Activated B cell treated with CpG ODN at 0.5 μM for 24 hours (primary cell): ENCODE data around the gene NGB. TPM values are rescaled to one million over a fixed set of nuclear protein-coding genes. Genes with fewer than 3 reads are reported as not detected.

ENCODE experiments used
- ATAC-seq: fragments of 200-7000 bp; cut with Tn5 transposase; one replicate; pipeline ENCODE4 v1.10.0; 2021; ENCODE audit warnings: low read depth, mild to moderate bottlenecking, moderate library complexity
- CTCF ChIA-PET: fragments of 350-600 bp; sonication (Branson Sonifier 250); formaldehyde crosslinking; loops from one replicate; lab custom pipeline; 2021; ENCODE audit warnings: antibody characterized with exemption; lab: Charles Lee
- POLR2A ChIA-PET: fragments of 350-600 bp; sonication (Branson Sonifier 250); formaldehyde crosslinking; loops from one replicate; lab custom pipeline; 2021; ENCODE audit warnings: antibody characterized with exemption; lab: Charles Lee
- DNase-seq: peaks from one replicate; pipeline ENCODE4 v3.0.0; 2022
- H3K27ac Mint-ChIP-seq: one replicate; pipeline ENCODE4 v1.8.0; 2020; ENCODE audit warnings: mixed read lengths
- H3K27me3 Mint-ChIP-seq: one replicate; pipeline ENCODE4 v1.8.0; 2021; ENCODE audit warnings: mixed read lengths
- H3K36me3 Mint-ChIP-seq: one replicate; pipeline ENCODE4 v1.8.0; 2021; ENCODE audit warnings: low read depth, mixed read lengths
- H3K4me1 Mint-ChIP-seq: one replicate; pipeline ENCODE4 v1.8.0; 2021; ENCODE audit warnings: mixed read lengths
- H3K4me3 Mint-ChIP-seq: one replicate; pipeline ENCODE4 v1.8.0; 2020; ENCODE audit warnings: mild to moderate bottlenecking, mixed read lengths
- H3K9me3 Mint-ChIP-seq: one replicate; pipeline ENCODE4 v1.8.0; 2020; ENCODE audit warnings: mixed read lengths
- intact Hi-C: fragments of 100-400 bp; cut with micrococcal nuclease; formaldehyde crosslinking; loops from one replicate; pipeline ENCODE4 v1.15.1; 2024
- total RNA-seq: library from RNA; stranded (reverse); gene quantifications from 2 replicates; pipeline ENCODE4 v1.2.3, GENCODE V29; 2022
- TF ChIP-seq, protein P1 (sequence below): fragments of 200-600 bp; IDR thresholded peaks from one replicate; pipeline ENCODE4 v1.8.0; 2022; ENCODE audit warnings: antibody characterized with exemption, mild to moderate bottlenecking

Gene NGB
- total RNA-seq, 1 donor from 2014 or later: not detected

GRCh38 chr14:77259025-77259715 is 11.8 kb downstream of the NGB start:
- no peak overlapping the region for H3K27ac Mint-ChIP-seq
- ATAC-seq: no peak
- intact Hi-C loops: no loop called here
- H3K27me3 Mint-ChIP-seq: peaks cover 14% of the 10 kb centered on the region
- no peak overlapping the region for H3K4me3 Mint-ChIP-seq
- CTCF ChIA-PET: no interaction called here
- TF ChIP-seq, protein P1, sequence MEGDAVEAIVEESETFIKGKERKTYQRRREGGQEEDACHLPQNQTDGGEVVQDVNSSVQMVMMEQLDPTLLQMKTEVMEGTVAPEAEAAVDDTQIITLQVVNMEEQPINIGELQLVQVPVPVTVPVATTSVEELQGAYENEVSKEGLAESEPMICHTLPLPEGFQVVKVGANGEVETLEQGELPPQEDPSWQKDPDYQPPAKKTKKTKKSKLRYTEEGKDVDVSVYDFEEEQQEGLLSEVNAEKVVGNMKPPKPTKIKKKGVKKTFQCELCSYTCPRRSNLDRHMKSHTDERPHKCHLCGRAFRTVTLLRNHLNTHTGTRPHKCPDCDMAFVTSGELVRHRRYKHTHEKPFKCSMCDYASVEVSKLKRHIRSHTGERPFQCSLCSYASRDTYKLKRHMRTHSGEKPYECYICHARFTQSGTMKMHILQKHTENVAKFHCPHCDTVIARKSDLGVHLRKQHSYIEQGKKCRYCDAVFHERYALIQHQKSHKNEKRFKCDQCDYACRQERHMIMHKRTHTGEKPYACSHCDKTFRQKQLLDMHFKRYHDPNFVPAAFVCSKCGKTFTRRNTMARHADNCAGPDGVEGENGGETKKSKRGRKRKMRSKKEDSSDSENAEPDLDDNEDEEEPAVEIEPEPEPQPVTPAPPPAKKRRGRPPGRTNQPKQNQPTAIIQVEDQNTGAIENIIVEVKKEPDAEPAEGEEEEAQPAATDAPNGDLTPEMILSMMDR: no peak
- POLR2A ChIA-PET: no interaction called here
- H3K36me3 Mint-ChIP-seq: no peaks in the 10 kb centered on the region
- DNase-seq: no peak
- no peaks in the 10 kb centered on the region for H3K9me3 Mint-ChIP-seq
- H3K4me1 Mint-ChIP-seq: no peaks in the 10 kb centered on the region

DNA sequence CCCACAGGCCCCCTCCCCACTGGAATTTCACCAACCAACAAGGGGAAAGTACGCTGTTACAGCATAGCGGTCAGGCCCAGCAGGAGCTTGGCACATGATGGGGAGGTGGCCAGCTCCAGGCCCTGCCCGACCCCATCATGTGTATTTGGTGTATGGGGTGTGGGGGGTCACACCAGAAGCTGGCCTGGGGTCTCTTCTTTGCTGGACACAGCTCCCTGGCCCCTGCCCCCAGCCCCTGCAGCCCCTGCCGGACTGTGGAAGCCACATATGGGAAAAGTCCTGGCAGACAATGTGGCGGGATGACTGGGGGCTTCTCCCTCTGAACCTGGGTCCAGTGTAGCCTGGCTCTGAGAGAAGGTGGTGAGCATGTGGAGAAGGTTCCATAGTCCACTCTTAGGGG is 12.4 kb downstream of the NGB start:
- ChIA-PET POLR2A (no interaction called here), CTCF (no interaction called here)
- Mint-ChIP-seq H3K4me1 (no peaks in the 10 kb centered on the region), H3K9me3 (no peaks in the 10 kb centered on the region), H3K27ac (no peak overlapping the region), H3K27me3 (peaks cover 14% of the 10 kb centered on the region), H3K4me3 (no peak overlapping the region), H3K36me3 (no peaks in the 10 kb centered on the region)
- ATAC-seq (no peak), DNase-seq (no peak)
- TF ChIP-seq, protein P1: no peak
- intact Hi-C loops: no loop called here

GRCh38 chr14:77257700-77258099 is 13.3 kb downstream of the NGB start:
- intact Hi-C loops: no loop called here
- Mint-ChIP-seq H3K36me3 (no peaks in the 10 kb centered on the region), H3K27me3 (peaks cover 11% of the 10 kb centered on the region), H3K4me1 (no peaks in the 10 kb centered on the region), H3K4me3 (no peak overlapping the region), H3K9me3 (no peaks in the 10 kb centered on the region), H3K27ac (no peak overlapping the region)
- DNase-seq (no peak), ATAC-seq (no peak)
- TF ChIP-seq, protein P1: no peak
- ChIA-PET POLR2A (no interaction called here), CTCF (no interaction called here)

DNA sequence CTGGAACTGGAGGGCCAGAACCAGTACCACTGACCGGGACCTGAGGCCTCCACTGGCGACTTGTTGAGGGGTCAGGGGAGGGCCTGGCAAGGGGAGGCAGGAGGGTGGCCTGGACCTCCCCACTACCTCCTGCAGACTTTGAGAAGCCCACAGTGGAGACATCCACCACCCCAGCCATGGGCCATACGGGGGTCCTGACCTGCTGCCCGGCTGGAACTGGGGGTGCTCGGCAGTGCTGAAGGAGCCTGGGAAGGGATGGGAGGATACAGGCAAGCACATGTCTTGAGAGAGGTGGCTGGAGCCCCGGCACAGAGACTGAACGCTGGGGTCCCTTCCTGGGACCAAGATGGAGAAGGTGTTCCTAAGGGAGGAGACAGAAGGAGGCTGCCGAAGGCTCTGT is 14.3 kb downstream of the NGB start:
- H3K36me3 Mint-ChIP-seq: no peaks in the 10 kb centered on the region
- peaks cover 11% of the 10 kb centered on the region for H3K27me3 Mint-ChIP-seq
- CTCF ChIA-PET: no interaction called here
- intact Hi-C loops: no loop called here
- ATAC-seq (no peak), DNase-seq (no peak)
- TF ChIP-seq, protein P1: no peak
- POLR2A ChIA-PET: no interaction called here
- H3K27ac Mint-ChIP-seq: no peak overlapping the region
- no peaks in the 10 kb centered on the region for H3K4me1 Mint-ChIP-seq
- H3K4me3 Mint-ChIP-seq: no peak overlapping the region
- H3K9me3 Mint-ChIP-seq: no peaks in the 10 kb centered on the region

- no peak for ATAC-seq
- DNase-seq: no peak
- no peaks in the 10 kb centered on the region for H3K9me3 Mint-ChIP-seq
- no peaks in the 10 kb centered on the region for H3K27me3 Mint-ChIP-seq
- POLR2A ChIA-PET: no interaction called here
- TF ChIP-seq, protein P1: no peak
- no peaks in the 10 kb centered on the region for H3K4me1 Mint-ChIP-seq
- H3K36me3 Mint-ChIP-seq: no peaks in the 10 kb centered on the region
- intact Hi-C loops: no loop called here
- CTCF ChIA-PET: no interaction called here
- H3K27ac Mint-ChIP-seq: no peak overlapping the region
- H3K4me3 Mint-ChIP-seq: no peak overlapping the region
These were observed 17.4 kb downstream of the NGB start for GRCh38 chr14:77253333-77254190.
